K562 (cell line): ENCODE results near the gene KLHL12. TPM values are rescaled to one million over a fixed set of nuclear protein-coding genes. Genes with fewer than 3 reads are reported as not detected.

Source experiments
- CBX1 ChIP-seq: sonication (generic); IDR thresholded peaks from 2 replicates; pipeline ENCODE4 v1.6.1; 2016; ENCODE audit warnings: antibody characterized with exemption, low read depth, mild to moderate bottlenecking
- EZH2 ChIP-seq: IDR thresholded peaks from 2 replicates; pipeline ENCODE4 v1.6.1; 2012; ENCODE audit warnings: low read depth, mild to moderate bottlenecking, inconsistent platforms, low read length, borderline replicate concordance
- NCOA4 ChIP-seq: fragments of 450-650 bp; IDR thresholded peaks from 2 replicates; pipeline ENCODE4 v1.6.1; 2018; ENCODE audit warnings: mild to moderate bottlenecking; ENCODE audit not compliant: partially characterized antibody
- POLR2AphosphoS5 ChIP-seq: IDR thresholded peaks from 2 replicates; pipeline ENCODE4 v1.6.1; 2011; ENCODE audit warnings: mild to moderate bottlenecking, low read depth, low read length, moderate library complexity; ENCODE audit not compliant: control insufficient read depth, insufficient read depth
- RHOXF2B ChIP-seq: fragments of 250-450 bp; sonication (Bioruptor Pico); conservative IDR thresholded peaks from 2 replicates; pipeline ENCODE4 v1.5.1; 2021
- SIN3A ChIP-seq, 2 experiments: fragments of 150-350 bp in 1 of 2; IDR thresholded peaks; 2 replicates each; pipeline ENCODE4 v1.6.1; 2011 to 2016; ENCODE audit warnings: borderline replicate concordance in 2 of 2, low read depth in 2 of 2, low read length in 2 of 2, mild to moderate bottlenecking in 2 of 2, moderate library complexity in 2 of 2; ENCODE audit not compliant: control insufficient read depth in 1 of 2
- SIN3B ChIP-seq: fragments of 450-650 bp; IDR thresholded peaks from 2 replicates; pipeline ENCODE4 v1.6.1; 2017; ENCODE audit warnings: low read depth, mild to moderate bottlenecking, moderate library complexity
- SMAD2 ChIP-seq: fragments of 150-350 bp; IDR thresholded peaks from 2 replicates; pipeline ENCODE4 v1.6.1; 2014; ENCODE audit warnings: low read depth, mild to moderate bottlenecking, low read length
- TCF7 ChIP-seq: sonication (generic); IDR thresholded peaks from 2 replicates; pipeline ENCODE4 v1.6.1; 2016; ENCODE audit warnings: antibody characterized with exemption, borderline replicate concordance
- TOE1 ChIP-seq, 2 experiments: fragments of 450-650 bp in 1 of 2; sonication (generic) in 1 of 2; formaldehyde crosslinking in 1 of 2; IDR thresholded peaks; 2 replicates each; pipeline versions ENCODE4 v1.7.1 to v1.8.0; 2016 to 2022; ENCODE audit warnings: borderline replicate concordance in 2 of 2, mild to moderate bottlenecking in 2 of 2, antibody characterized with exemption in 1 of 2, inconsistent platforms in 1 of 2, low read depth in 1 of 2, missing genetic modification reagents in 1 of 2, moderate library complexity in 1 of 2
- XRCC3 ChIP-seq: fragments of 450-650 bp; IDR thresholded peaks from 2 replicates; pipeline ENCODE4 v1.6.1; 2017; ENCODE audit warnings: mild to moderate bottlenecking, moderate library complexity
- ZBED1 ChIP-seq: IDR thresholded peaks from 2 replicates; pipeline ENCODE4 v1.6.1; 2014
- ZBTB40 ChIP-seq, 2 experiments: fragments of 450-650 bp in 1 of 2; sonication (generic) in 1 of 2; formaldehyde crosslinking in 1 of 2; IDR thresholded peaks; 2 replicates each; pipeline versions ENCODE4 v1.7.1 to v1.9.0; 2016 to 2022; ENCODE audit warnings: inconsistent platforms in 1 of 2, mild to moderate bottlenecking in 1 of 2, missing genetic modification reagents in 1 of 2
- polyA plus RNA-seq, 8 experiments: library from polyadenylated mRNA; depleted of rRNA in 4 of 8; stranded (reverse) in 5 of 8; unstranded in 3 of 8; fragments of >200 nt; fragmentation: Nextera tagmentation in 2 of 8; fragmentation: Illumina TruSeq in 1 of 8; extraction: Ambion mirVana in 2 of 8; extraction: Trizol in 1 of 8; gene quantifications; 2 replicates each; pipeline versions ENCODE4 v1.2.1 to v1.2.3, GENCODE V29; 2011 to 2014; ENCODE audit warnings: inconsistent platforms in 1 of 8, missing spikeins in 1 of 8
- total RNA-seq, 7 experiments: library from RNA; depleted of rRNA in 6 of 7; stranded (reverse); fragments of >200 nt in 6 of 7; fragmentation: Illumina TruSeq in 2 of 7; extraction: Trizol in 2 of 7; gene quantifications; 2 replicates each; pipeline versions ENCODE4 v1.2.1 to v1.2.3, GENCODE V29; 2011 to 2021; ENCODE audit warnings: low replicate concordance in 1 of 7
- TF ChIP-seq, protein P1 (sequence below): fragments of 250-450 bp; sonication (Bioruptor Pico); IDR thresholded peaks from 2 replicates; pipeline ENCODE4 v1.5.0; 2022; ENCODE audit warnings: mild to moderate bottlenecking

The KLHL12 gene
- total and polyA plus RNA-seq, 9 of the 15 experiments (the other 6 are each of a cell fraction or from before 2014, with no cell fraction given), result 23.1 to 85.1 (median 35.0) TPM

GRCh38 chr1:202957733-202958543 lies 30.9 kb upstream of the KLHL12 start, which contains the start of gene ADIPOR1 (continued):
- TF ChIP-seq, protein P1, sequence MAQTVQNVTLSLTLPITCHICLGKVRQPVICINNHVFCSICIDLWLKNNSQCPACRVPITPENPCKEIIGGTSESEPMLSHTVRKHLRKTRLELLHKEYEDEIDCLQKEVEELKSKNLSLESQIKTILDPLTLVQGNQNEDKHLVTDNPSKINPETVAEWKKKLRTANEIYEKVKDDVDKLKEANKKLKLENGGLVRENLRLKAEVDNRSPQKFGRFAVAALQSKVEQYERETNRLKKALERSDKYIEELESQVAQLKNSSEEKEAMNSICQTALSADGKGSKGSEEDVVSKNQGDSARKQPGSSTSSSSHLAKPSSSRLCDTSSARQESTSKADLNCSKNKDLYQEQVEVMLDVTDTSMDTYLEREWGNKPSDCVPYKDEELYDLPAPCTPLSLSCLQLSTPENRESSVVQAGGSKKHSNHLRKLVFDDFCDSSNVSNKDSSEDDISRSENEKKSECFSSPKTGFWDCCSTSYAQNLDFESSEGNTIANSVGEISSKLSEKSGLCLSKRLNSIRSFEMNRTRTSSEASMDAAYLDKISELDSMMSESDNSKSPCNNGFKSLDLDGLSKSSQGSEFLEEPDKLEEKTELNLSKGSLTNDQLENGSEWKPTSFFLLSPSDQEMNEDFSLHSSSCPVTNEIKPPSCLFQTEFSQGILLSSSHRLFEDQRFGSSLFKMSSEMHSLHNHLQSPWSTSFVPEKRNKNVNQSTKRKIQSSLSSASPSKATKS (CRISPR knock-in tag), result no peak
- TF ChIP-seq RHOXF2B (CRISPR knock-in tag), result no peak
- no peak for TF ChIP-seq XRCC3
- no peak for TF ChIP-seq SMAD2
- peak; percentile 86; the same call in 1 of the 2 replicates for TF ChIP-seq CBX1
- TF ChIP-seq TOE1 (IDR thresholded peaks at IDR 0.05; ENCODE audit: borderline replicate concordance), result no peak
- peak; percentile 76; the same call in 1 of the 2 replicates for TF ChIP-seq TOE1 (CRISPR knock-in tag; IDR thresholded peaks at IDR 0.05; ENCODE audit: borderline replicate concordance, low read depth)
- TF ChIP-seq NCOA4, result no peak
- TF ChIP-seq SIN3B, result peak; percentile 91
- TF ChIP-seq SIN3A (IDR thresholded peaks at IDR 0.05; ENCODE audit: borderline replicate concordance in 2 of 2, control insufficient read depth in 1 of 2, low read depth in 2 of 2, low read length in 2 of 2), result peak; percentile 89 to 91; a peak in 3 of 4 replicates
- TF ChIP-seq POLR2AphosphoS5, result peak; percentile 85; the same call in 1 of the 2 replicates
- no peak for TF ChIP-seq EZH2
- 0 out of 2 replicates have a peak, but pooled peaks have one; percentile 2 for TF ChIP-seq ZBED1
- peak; percentile 74; the same call in 1 of the 2 replicates for TF ChIP-seq ZBTB40 (IDR thresholded peaks at IDR 0.05)
- no peak for TF ChIP-seq ZBTB40 (CRISPR knock-in tag; IDR thresholded peaks at IDR 0.05)
- TF ChIP-seq TCF7, result no peak
